ENCODE results near the gene EMILIN2.
A peak's percentile ranks its signal among the peaks of the same experiment; 100 is the strongest.

The EMILIN2 gene

GRCh38 chr18:2935438-2936192 lies 88.8 kb downstream of the EMILIN2 start:
- no peak overlapping the region for H3K4me3 ChIP-seq (ENCODE audit: low read length)

GRCh38 chr18:2939317-2939716 lies 92.5 kb downstream of the EMILIN2 start:
- no peak for TF ChIP-seq ZNF274 (IDR thresholded peaks at IDR 0.05; ENCODE audit: low read depth, low read length)
- H3K4me3 ChIP-seq (ENCODE audit: low read length), result no peak overlapping the region

More at GRCh38 chr18:2935438-2936192, 88.8 kb downstream of the EMILIN2 start:
- TF ChIP-seq ZNF274 (IDR thresholded peaks at IDR 0.05; ENCODE audit: low read depth, low read length), result no peak

- TF ChIP-seq ZNF274 (IDR thresholded peaks at IDR 0.05; ENCODE audit: low read depth, low read length), result no peak
- no peak overlapping the region for H3K4me3 ChIP-seq (ENCODE audit: low read length)
These were observed 101.2 kb downstream of the EMILIN2 start for GRCh38 chr18:2948038-2948437.

- no peak overlapping the region for H3K4me3 ChIP-seq (ENCODE audit: low read length)
- no peak for TF ChIP-seq ZNF274 (IDR thresholded peaks at IDR 0.05; ENCODE audit: low read depth, low read length)
These were observed 105.8 kb downstream of the EMILIN2 start for GRCh38 chr18:2952605-2953004.

GRCh38 chr18:2953935-2954653 lies 107.3 kb downstream of the EMILIN2 start:
- no peak for TF ChIP-seq ZNF274 (IDR thresholded peaks at IDR 0.05; ENCODE audit: low read depth, low read length)
- no peak overlapping the region for H3K4me3 ChIP-seq (ENCODE audit: low read length)

- no peak for TF ChIP-seq ZNF274 (IDR thresholded peaks at IDR 0.05; ENCODE audit: low read depth, low read length)
These were observed 108.3 kb downstream of the EMILIN2 start for GRCh38 chr18:2954869-2955645.

GRCh38 chr18:2956056-2956455 lies 109.2 kb downstream of the EMILIN2 start:
- no peak overlapping the region for H3K4me3 ChIP-seq (ENCODE audit: low read length)
- no peak for TF ChIP-seq ZNF274 (IDR thresholded peaks at IDR 0.05; ENCODE audit: low read depth, low read length)

More at GRCh38 chr18:2954869-2955645, 108.3 kb downstream of the EMILIN2 start:
- H3K4me3 ChIP-seq (ENCODE audit: low read length), result no peak overlapping the region

- no peak for TF ChIP-seq ZNF274 (IDR thresholded peaks at IDR 0.05; ENCODE audit: low read depth, low read length)
These were observed 112.1 kb downstream of the EMILIN2 start for GRCh38 chr18:2958819-2959298.

GRCh38 chr18:2959341-2959740 lies 112.5 kb downstream of the EMILIN2 start:
- no peak overlapping the region for H3K4me3 ChIP-seq (ENCODE audit: low read length)
- no peak for TF ChIP-seq ZNF274 (IDR thresholded peaks at IDR 0.05; ENCODE audit: low read depth, low read length)

More at GRCh38 chr18:2958819-2959298, 112.1 kb downstream of the EMILIN2 start:
- no peak overlapping the region for H3K4me3 ChIP-seq (ENCODE audit: low read length)

GRCh38 chr18:2960983-2961696 lies 114.3 kb downstream of the EMILIN2 start:
- TF ChIP-seq ZNF274 (IDR thresholded peaks at IDR 0.05; ENCODE audit: low read depth, low read length), result no peak
- H3K4me3 ChIP-seq (ENCODE audit: low read length), result peak overlapping the region; percentile 84; the same call in 1 of the 2 replicates

GRCh38 chr18:2961821-2962220 lies 115.0 kb downstream of the EMILIN2 start:
- TF ChIP-seq ZNF274 (IDR thresholded peaks at IDR 0.05; ENCODE audit: low read depth, low read length), result no peak
- H3K4me3 ChIP-seq (ENCODE audit: low read length), result peak overlapping the region; percentile 2; the same call in 1 of the 2 replicates

- no peak overlapping the region; the same call in 1 of the 2 replicates for H3K4me3 ChIP-seq (ENCODE audit: low read length)
- no peak for TF ChIP-seq ZNF274 (IDR thresholded peaks at IDR 0.05; ENCODE audit: low read depth, low read length)
These were observed 116.2 kb downstream of the EMILIN2 start for GRCh38 chr18:2963048-2963447.

GRCh38 chr18:2964361-2965010 lies 117.7 kb downstream of the EMILIN2 start:
- H3K4me3 ChIP-seq (ENCODE audit: low read length), result no peak overlapping the region
- no peak for TF ChIP-seq ZNF274 (IDR thresholded peaks at IDR 0.05; ENCODE audit: low read depth, low read length)
